ENCODE measurements around the gene SYCP1. TPM values are rescaled to one million over a fixed set of nuclear protein-coding genes. Genes with fewer than 3 reads are reported as not detected.

The SYCP1 gene
- total RNA-seq, 4 donors from 2014 or later = 0.35 TPM; not detected in 3

DNA sequence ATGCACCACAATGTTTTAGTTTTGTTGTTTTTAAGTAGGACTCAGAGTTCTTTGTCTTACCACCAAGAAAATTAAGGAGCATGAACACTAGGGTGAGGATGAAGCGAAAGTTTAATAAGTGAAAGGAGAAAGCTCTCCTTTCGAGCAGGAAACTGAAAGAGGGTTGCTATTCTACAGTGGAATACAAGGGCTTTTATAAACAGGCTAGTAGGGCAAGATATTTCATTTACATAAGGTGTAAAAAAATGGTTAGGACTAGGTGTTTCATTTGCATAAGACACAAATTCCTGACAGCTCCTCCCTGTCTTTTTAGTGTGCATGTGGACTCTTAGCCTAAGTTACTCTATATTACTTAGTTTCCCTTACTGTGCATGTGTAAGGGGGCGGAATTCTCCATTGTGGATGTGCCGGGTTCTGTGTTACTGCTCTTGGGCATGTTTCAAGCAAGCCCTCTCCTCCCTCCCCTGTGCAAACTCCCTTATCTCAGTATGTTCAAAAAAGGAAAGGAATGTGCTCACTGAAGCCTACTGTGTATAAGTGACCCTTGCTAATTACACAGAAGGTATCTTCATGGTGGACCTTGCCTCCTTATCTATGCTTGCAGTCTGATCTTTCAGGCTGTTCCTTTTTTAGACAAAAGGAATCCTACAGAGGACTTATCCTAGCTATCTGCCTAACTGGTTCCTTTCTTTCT is 182.3 kb downstream of the SYCP1 start:
- DNase-seq = no peak
- H3K4me1 ChIP-seq = peaks cover 0 to 4% of the 10 kb centered on the region in 2 donors
- no peak overlapping the region for H3K4me3 ChIP-seq
- no peaks in the 10 kb centered on the region for H3K9me3 ChIP-seq
- no peaks in the 10 kb centered on the region for H3K36me3 ChIP-seq
- no peaks in the 10 kb centered on the region for H3K27me3 ChIP-seq
- intact Hi-C loops (cut with DNase I; ENCODE audit: low total_unique reads) = no loop called here
- no peak overlapping the region for H3K27ac ChIP-seq
- TF ChIP-seq, protein P1, sequence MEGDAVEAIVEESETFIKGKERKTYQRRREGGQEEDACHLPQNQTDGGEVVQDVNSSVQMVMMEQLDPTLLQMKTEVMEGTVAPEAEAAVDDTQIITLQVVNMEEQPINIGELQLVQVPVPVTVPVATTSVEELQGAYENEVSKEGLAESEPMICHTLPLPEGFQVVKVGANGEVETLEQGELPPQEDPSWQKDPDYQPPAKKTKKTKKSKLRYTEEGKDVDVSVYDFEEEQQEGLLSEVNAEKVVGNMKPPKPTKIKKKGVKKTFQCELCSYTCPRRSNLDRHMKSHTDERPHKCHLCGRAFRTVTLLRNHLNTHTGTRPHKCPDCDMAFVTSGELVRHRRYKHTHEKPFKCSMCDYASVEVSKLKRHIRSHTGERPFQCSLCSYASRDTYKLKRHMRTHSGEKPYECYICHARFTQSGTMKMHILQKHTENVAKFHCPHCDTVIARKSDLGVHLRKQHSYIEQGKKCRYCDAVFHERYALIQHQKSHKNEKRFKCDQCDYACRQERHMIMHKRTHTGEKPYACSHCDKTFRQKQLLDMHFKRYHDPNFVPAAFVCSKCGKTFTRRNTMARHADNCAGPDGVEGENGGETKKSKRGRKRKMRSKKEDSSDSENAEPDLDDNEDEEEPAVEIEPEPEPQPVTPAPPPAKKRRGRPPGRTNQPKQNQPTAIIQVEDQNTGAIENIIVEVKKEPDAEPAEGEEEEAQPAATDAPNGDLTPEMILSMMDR (IDR thresholded peaks at IDR 0.05) = no peak

DNA sequence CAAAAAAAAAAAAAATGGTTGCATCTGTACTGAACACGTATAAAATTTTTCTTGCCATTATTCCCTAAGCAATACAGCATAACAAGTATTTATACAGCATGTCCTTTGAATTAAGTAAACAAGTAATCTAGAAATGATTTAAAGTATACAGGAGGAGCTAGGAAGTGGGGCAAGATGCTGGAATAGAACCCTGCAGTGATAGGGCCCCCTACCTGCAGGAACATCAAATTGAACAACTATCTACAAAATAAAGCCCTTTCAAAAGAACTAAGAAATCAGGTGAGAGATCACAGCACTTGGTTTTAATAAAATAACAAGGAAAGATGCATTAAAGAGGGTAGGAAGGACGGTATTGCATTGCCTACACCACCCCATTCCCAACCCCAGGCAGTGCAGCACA is 185.8 kb downstream of the SYCP1 start:
- Histone ChIP-seq H3K4me3 (no peak overlapping the region), H3K36me3 (no peaks in the 10 kb centered on the region), H3K4me1 (peaks cover 0 to 4% of the 10 kb centered on the region in 2 donors), H3K27me3 (no peaks in the 10 kb centered on the region), H3K27ac (no peak overlapping the region), H3K9me3 (no peaks in the 10 kb centered on the region)
- DNase-seq = no peak
- no peak for TF ChIP-seq POLR2A (IDR thresholded peaks at IDR 0.05)
- TF ChIP-seq, protein P1 (IDR thresholded peaks at IDR 0.05) = no peak
- intact Hi-C loops (cut with DNase I; ENCODE audit: low total_unique reads) = no loop called here

DNA sequence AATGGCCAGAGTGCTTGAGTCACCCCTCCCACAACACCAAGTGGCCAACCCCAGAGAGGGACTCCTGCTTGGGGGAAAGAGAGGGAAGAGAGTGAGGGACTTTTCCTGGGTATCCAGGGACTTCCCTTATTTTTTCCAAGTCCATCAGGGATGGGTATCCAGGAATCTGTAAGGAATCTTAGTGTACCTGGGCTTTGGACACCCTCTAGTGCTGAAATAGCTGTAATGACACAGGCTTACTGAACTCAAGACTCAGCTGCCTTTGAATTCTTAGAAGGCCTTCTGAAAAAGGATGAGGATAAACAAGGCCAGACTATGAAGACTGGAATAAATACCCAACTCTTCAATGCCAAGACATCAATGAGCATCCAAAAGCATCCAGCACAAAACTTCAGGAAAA is 187.0 kb downstream of the SYCP1 start:
- no peak overlapping the region for H3K4me3 ChIP-seq
- intact Hi-C loops (cut with DNase I; ENCODE audit: low total_unique reads) = no loop called here
- no peak overlapping the region for H3K27ac ChIP-seq
- TF ChIP-seq, protein P1 (IDR thresholded peaks at IDR 0.05) = no peak
- no peak for TF ChIP-seq POLR2A (IDR thresholded peaks at IDR 0.05)
- no peaks in the 10 kb centered on the region for H3K36me3 ChIP-seq
- H3K27me3 ChIP-seq = no peaks in the 10 kb centered on the region
- no peak for DNase-seq
- H3K9me3 ChIP-seq = no peaks in the 10 kb centered on the region
- H3K4me1 ChIP-seq = peaks cover 0 to 4% of the 10 kb centered on the region in 2 donors

Other genes with a start within 250 kb of the SYCP1 start
- gene DENND2C, start 184.8 kb upstream of the SYCP1 start, total RNA-seq = 1 to 10 TPM; 1.8 to 7.9 (median 4.4) TPM
- gene AMPD1, start 159.3 kb upstream of the SYCP1 start, total RNA-seq = 1 to 10 TPM in 1 of 4 donors, not detected in 3; 1.3 TPM
- gene NRAS, start 138.1 kb upstream of the SYCP1 start, total RNA-seq = 10 to 100 TPM in 3 of 4 donors, 1 to 10 TPM in 1; 7.7 to 57.9 (median 20.4) TPM
- 1,000 to 10,000 TPM in 2 of 4 donors, 100 to 1,000 TPM in 2; 247 to 1,200 (median 856) TPM for gene CSDE1, start 96.9 kb upstream of the SYCP1 start, total RNA-seq
- gene SIKE1, start 74.2 kb upstream of the SYCP1 start, total RNA-seq = 100 to 1,000 TPM in 1 of 4 donors, 10 to 100 TPM in 3; 12.8 to 114 (median 37.0) TPM
- not detected for gene TSHB, start 175.0 kb downstream of the SYCP1 start, total RNA-seq
- gene TSPAN2, start 234.6 kb downstream of the SYCP1 start, total RNA-seq = 10 to 100 TPM; 40.5 to 87.6 (median 56.8) TPM

Measured in uterus (tissue), 4 donors.